HG02840 (cell line): ENCODE data around the gene ACKR2.

Experiments
- ATAC-seq: cut with Tn5 transposase; IDR thresholded peaks from one replicate; pipeline ENCODE4 v1.9.1; 2021; ENCODE audit warnings: mild to moderate bottlenecking, moderate library complexity, moderate number of reproducible peaks; ENCODE audit not compliant: unreplicated experiment, low FRiP score

ACKR2 gene

GRCh38 chr3:42829083-42829627, 19.9 kb downstream of the ACKR2 start:
- no peak for ATAC-seq

GRCh38 chr3:42829628-42830436, 20.6 kb downstream of the ACKR2 start:
- ATAC-seq: no peak

- ATAC-seq: no peak
Observed at GRCh38 chr3:42830437-42831320, 21.4 kb downstream of the ACKR2 start.

GRCh38 chr3:42831321-42831713, 22.1 kb downstream of the ACKR2 start:
- ATAC-seq: no peak

GRCh38 chr3:42836150-42837123, 27.2 kb downstream of the ACKR2 start:
- ATAC-seq: no peak

- ATAC-seq: no peak
Observed at GRCh38 chr3:42838571-42838970, 29.3 kb downstream of the ACKR2 start.

- ATAC-seq: peak; percentile 79
Observed at GRCh38 chr3:42839616-42840015, 30.4 kb downstream of the ACKR2 start.

GRCh38 chr3:42841332-42841731, 32.1 kb downstream of the ACKR2 start:
- ATAC-seq: no peak

GRCh38 chr3:42843713-42844411, 34.6 kb downstream of the ACKR2 start:
- no peak for ATAC-seq

- no peak for ATAC-seq
Observed at GRCh38 chr3:42844412-42844713, 35.1 kb downstream of the ACKR2 start.

GRCh38 chr3:42844815-42845214, 35.6 kb downstream of the ACKR2 start:
- ATAC-seq: no peak

GRCh38 chr3:42846685-42847522, 37.7 kb downstream of the ACKR2 start:
- ATAC-seq: no peak

GRCh38 chr3:42847731-42848130, 38.5 kb downstream of the ACKR2 start:
- no peak for ATAC-seq

- ATAC-seq: no peak
Observed at GRCh38 chr3:42849017-42849416, 39.8 kb downstream of the ACKR2 start.

GRCh38 chr3:42850263-42850662, 41.0 kb downstream of the ACKR2 start:
- no peak for ATAC-seq

GRCh38 chr3:42851228-42851834, 42.1 kb downstream of the ACKR2 start:
- no peak for ATAC-seq

- ATAC-seq: no peak
Observed at GRCh38 chr3:42852441-42852840, 43.2 kb downstream of the ACKR2 start.

GRCh38 chr3:42853056-42853455, 43.8 kb downstream of the ACKR2 start:
- no peak for ATAC-seq
